Measurements from ENCODE around the gene PTPRG. TPM values are rescaled to one million over a fixed set of nuclear protein-coding genes. Genes with fewer than 3 reads are reported as not detected.
"Not testable (repeated sequence)": the region's sequence is repeated elsewhere in the genome, so short reads cannot be mapped to it uniquely, and the experiment has no call there.

Gene PTPRG
- total RNA-seq, 1 donor from 2014 or later = 0.22 TPM

- ATAC-seq (ENCODE audit: low read depth) (no peak), DNase-seq (no peak)
- H3K27me3 Mint-ChIP-seq = no peaks in the 10 kb centered on the region
- no peak overlapping the region for H3K4me3 Mint-ChIP-seq
- no peaks in the 10 kb centered on the region for H3K9me3 Mint-ChIP-seq
- POLR2A ChIA-PET = no interaction called here
- CTCF ChIA-PET = no interaction called here
- no peak overlapping the region for H3K27ac Mint-ChIP-seq
- no peaks in the 10 kb centered on the region for H3K4me1 Mint-ChIP-seq
- intact Hi-C loops (cut with micrococcal nuclease) = no loop called here
- no peaks in the 10 kb centered on the region for H3K36me3 Mint-ChIP-seq (ENCODE audit: low read depth)
- no peak for TF ChIP-seq CTCF (IDR thresholded peaks at IDR 0.05)
These were observed 15.7 kb upstream of the PTPRG start for GRCh38 chr3:61545716-61546115.

- CTCF ChIA-PET = no interaction called here
- intact Hi-C loops (cut with micrococcal nuclease) = no loop called here
These were observed 13.7 kb upstream of the PTPRG start for GRCh38 chr3:61547625-61548024.

GRCh38 chr3:61552704-61553103 is 8.7 kb upstream of the PTPRG start:
- DNase-seq; H3K36me3 Mint-ChIP-seq (ENCODE audit: low read depth); H3K9me3 Mint-ChIP-seq; H3K4me1 Mint-ChIP-seq; H3K27me3 Mint-ChIP-seq; POLR2A ChIA-PET; H3K4me3 Mint-ChIP-seq; H3K27ac Mint-ChIP-seq; CTCF ChIA-PET; intact Hi-C loops (cut with micrococcal nuclease); ATAC-seq (ENCODE audit: low read depth): not testable (repeated sequence)

More at GRCh38 chr3:61547625-61548024, 13.7 kb upstream of the PTPRG start:
- no peak overlapping the region for H3K27ac Mint-ChIP-seq
- ATAC-seq (ENCODE audit: low read depth) (no peak), DNase-seq (no peak)
- H3K36me3 Mint-ChIP-seq (ENCODE audit: low read depth) = no peaks in the 10 kb centered on the region
- no peaks in the 10 kb centered on the region for H3K9me3 Mint-ChIP-seq
- no peaks in the 10 kb centered on the region for H3K4me1 Mint-ChIP-seq
- POLR2A ChIA-PET = interaction anchor here (0.8 kb wide), 1 partner anchor 572 kb away, joined by 3 read pairs; no protein-coding TSS in a partner anchor
- no peak for TF ChIP-seq CTCF (IDR thresholded peaks at IDR 0.05)
- no peak overlapping the region for H3K4me3 Mint-ChIP-seq
- no peaks in the 10 kb centered on the region for H3K27me3 Mint-ChIP-seq

GRCh38 chr3:61559136-61559731 is 2.1 kb upstream of the PTPRG start:
- CTCF ChIA-PET = no interaction called here
- POLR2A ChIA-PET = no interaction called here
- Mint-ChIP-seq H3K4me1 (peaks cover 22% of the 10 kb centered on the region), H3K36me3 (ENCODE audit: low read depth) (no peaks in the 10 kb centered on the region), H3K27me3 (peaks cover 46% of the 10 kb centered on the region), H3K4me3 (no peak overlapping the region), H3K9me3 (no peaks in the 10 kb centered on the region), H3K27ac (no peak overlapping the region)
- intact Hi-C loops (cut with micrococcal nuclease) = no loop called here
- ATAC-seq (ENCODE audit: low read depth) = no peak
- DNase-seq = no peak
- TF ChIP-seq CTCF (IDR thresholded peaks at IDR 0.05) = no peak

- POLR2A ChIA-PET = no interaction called here
- no peaks in the 10 kb centered on the region for H3K36me3 Mint-ChIP-seq (ENCODE audit: low read depth)
- CTCF ChIA-PET = interaction anchor here (0.6 kb wide), 1 partner anchor 1056 kb away, joined by 3 read pairs; no protein-coding TSS in a partner anchor
- peak overlapping the region; percentile 72 for H3K4me3 Mint-ChIP-seq
- intact Hi-C loops (cut with micrococcal nuclease) = loop anchor here (5.0 kb wide), 1 partner anchor 337 kb away; no protein-coding TSS in a partner anchor
- no peaks in the 10 kb centered on the region for H3K9me3 Mint-ChIP-seq
- H3K27ac Mint-ChIP-seq = no peak overlapping the region
- H3K27me3 Mint-ChIP-seq = peaks cover 55% of the 10 kb centered on the region
- no peak for TF ChIP-seq CTCF (IDR thresholded peaks at IDR 0.05)
- H3K4me1 Mint-ChIP-seq = peaks cover 22% of the 10 kb centered on the region
- peak; percentile 18 for ATAC-seq (ENCODE audit: low read depth)
- no peak for DNase-seq
These were observed 626 bp upstream of the PTPRG start for GRCh38 chr3:61560517-61561373.

All from activated B cell treated with CpG ODN at 0.5 μM for 24 hours (primary cell).